K562 (cell line): ENCODE measurements around the gene POU3F1. TPM values are rescaled to one million over a fixed set of nuclear protein-coding genes. Genes with fewer than 3 reads are reported as not detected.

Experiments used
- ATAC-seq: fragments of 200-7000 bp; cut with Tn5 transposase; 3 replicates; pipeline ENCODE4 v1.9.1; 2020; ENCODE audit warnings: moderate library complexity
- BruUV-seq: library from RNA; stranded (reverse); fragments of 400-500 nt; replicated peaks from 2 replicates; lab custom pipeline; 2021; lab: Mats Ljungman, UMichigan
- CTCF ChIA-PET: fragments of 300-600 bp; formaldehyde crosslinking; extraction: SDS; loops from one replicate; lab custom pipeline; 2021; ENCODE audit warnings: low intra/inter-chr PET ratio; lab: Yijun Ruan, JAX
- POLR2A ChIA-PET: fragments of 300-600, 350-650 bp; sonication (Branson Sonifier 250); formaldehyde crosslinking; extraction: SDS; loops from one replicate; lab custom pipeline; 2021; ENCODE audit warnings: antibody characterized with exemption, inconsistent platforms; lab: Yijun Ruan, JAX
- DNase-seq, 4 experiments: peaks; one replicate each; pipeline versions ENCODE4 v3.0.0 to v3.0.0-alpha.2; 2011 to 2018; ENCODE audit warnings: low spot score in 3 of 4, mixed read lengths in 3 of 4; ENCODE audit errors: extremely low read depth in 1 of 4
- FAIRE-seq: peaks from 2 replicates; lab custom pipeline; 2011; peaks lifted over from hg19 to GRCh38; lab: Jason Lieb, UNC
- H2AFZ ChIP-seq: 2 replicates; pipeline ENCODE4 v1.6.0; 2011; ENCODE audit warnings: low read depth, low read length, control low read depth, inconsistent platforms
- H3K27ac ChIP-seq: fragments of 200-600 bp; 3 replicates; pipeline ENCODE4 v1.8.0; 2011; ENCODE audit warnings: low read depth, mild to moderate bottlenecking, control low read depth, inconsistent platforms, low read length, moderate library complexity, mixed read lengths; ENCODE audit errors: extremely low read depth
- H3K27me3 ChIP-seq, 2 experiments: fragments of 300-600 bp in 1 of 2; 2 replicates in 1 of 2; 3 replicates in 1 of 2; pipeline versions ENCODE4 v1.6.0 to v1.8.0; 2011; ENCODE audit warnings: inconsistent platforms in 2 of 2, low read length in 2 of 2, mild to moderate bottlenecking in 1 of 2, mixed read lengths in 1 of 2, moderate library complexity in 1 of 2; ENCODE audit not compliant: control insufficient read depth in 2 of 2, insufficient read depth in 2 of 2
- H3K36me3 ChIP-seq: fragments of 300-600 bp; 3 replicates; pipeline ENCODE4 v1.8.0; 2011; ENCODE audit warnings: mild to moderate bottlenecking, low read length, inconsistent platforms; ENCODE audit not compliant: control insufficient read depth, insufficient read depth
- H3K4me1 ChIP-seq, 2 experiments: fragments of 200-600 bp in 1 of 2; replicated peaks in 1 of 2; 2 replicates in 1 of 2; 3 replicates in 1 of 2; pipeline versions ENCODE4 v1.5.1 to v1.8.0; 2011; ENCODE audit warnings: inconsistent platforms in 2 of 2, low read length in 2 of 2, mild to moderate bottlenecking in 1 of 2, mixed read lengths in 1 of 2, moderate library complexity in 1 of 2; ENCODE audit not compliant: control insufficient read depth in 2 of 2, insufficient read depth in 2 of 2
- H3K4me2 ChIP-seq: 2 replicates; pipeline ENCODE4 v1.6.1; 2011; ENCODE audit warnings: low read length, control low read depth, inconsistent platforms, mixed read lengths; ENCODE audit not compliant: insufficient read depth
- H3K4me3 ChIP-seq: fragments of 200-600 bp; sonication (generic), shearing (Covaris generic); 2 replicates; pipeline ENCODE4 v1.5.1; 2016; ENCODE audit warnings: control low read depth, inconsistent platforms
- H3K79me2 ChIP-seq: fragments of 200-600 bp; 3 replicates; pipeline ENCODE4 v1.8.0; 2011; ENCODE audit warnings: low read length, inconsistent platforms; ENCODE audit not compliant: control insufficient read depth, insufficient read depth
- H3K9ac ChIP-seq, 2 experiments: 2 replicates each; pipeline versions ENCODE4 v1.6.0 to v1.6.1; 2011; ENCODE audit warnings: low read depth in 2 of 2, low read length in 2 of 2, control low read depth in 1 of 2, inconsistent platforms in 1 of 2, mild to moderate bottlenecking in 1 of 2, mixed read lengths in 1 of 2; ENCODE audit not compliant: insufficient read depth in 1 of 2
- H3K9me1 ChIP-seq: one replicate; pipeline ENCODE4 v1.6.0; 2011; ENCODE audit warnings: inconsistent platforms, mild to moderate bottlenecking, low read length, moderate library complexity; ENCODE audit not compliant: control insufficient read depth, insufficient read depth
- H3K9me3 ChIP-seq: replicated peaks from 2 replicates; pipeline ENCODE4 v1.5.1; 2011; ENCODE audit warnings: low read depth, low read length, inconsistent platforms; ENCODE audit not compliant: control insufficient read depth, insufficient read depth
- H4K20me1 ChIP-seq: replicated peaks from 2 replicates; pipeline ENCODE4 v1.6.1; 2011; ENCODE audit warnings: low read length, inconsistent platforms, mixed read lengths; ENCODE audit not compliant: control insufficient read depth, insufficient read depth
- ATF1 ChIP-seq, 2 experiments: fragments of 450-650 bp in 1 of 2; IDR thresholded peaks; 2 replicates each; pipeline ENCODE4 v1.6.1; 2016; ENCODE audit warnings: missing compliant biosample characterization in 1 of 2, missing genetic modification characterization in 1 of 2
- ATF6 ChIP-seq: sonication (generic); formaldehyde crosslinking; IDR thresholded peaks from 2 replicates; pipeline ENCODE4 v1.4.0; 2020; ENCODE audit warnings: mild to moderate bottlenecking, missing genetic modification reagents
- CEBPZ ChIP-seq: fragments of 150-350 bp; IDR thresholded peaks from 2 replicates; pipeline ENCODE4 v1.6.1; 2014; ENCODE audit warnings: low read depth, mild to moderate bottlenecking, low read length, borderline replicate concordance
- FOSL1 ChIP-seq: fragments of 200-800 bp; sonication (Bioruptor generic); conservative IDR thresholded peaks from 2 replicates; pipeline ENCODE4 v1.6.1; 2016; ENCODE audit warnings: missing genetic modification characterization, missing compliant biosample characterization
- FOXJ3 ChIP-seq: sonication (generic); formaldehyde crosslinking; IDR thresholded peaks from 2 replicates; pipeline ENCODE4 v1.4.0; 2020; ENCODE audit warnings: mild to moderate bottlenecking, missing genetic modification reagents
- HNRNPUL1 ChIP-seq: fragments of 200-400 bp; formaldehyde crosslinking; IDR thresholded peaks from 2 replicates; pipeline ENCODE4 v1.6.1; 2017; ENCODE audit warnings: low read length
- KAT8 ChIP-seq: fragments of 450-650 bp; IDR thresholded peaks from 2 replicates; pipeline ENCODE4 v1.6.1; 2016; ENCODE audit warnings: low read depth, mild to moderate bottlenecking
- NFE2 ChIP-seq: IDR thresholded peaks from 2 replicates; pipeline ENCODE4 v1.6.1; 2014; ENCODE audit warnings: antibody characterized with exemption, low read depth
- NRF1 ChIP-seq, 2 experiments: fragments of 450-650 bp; IDR thresholded peaks in 1 of 2; conservative IDR thresholded peaks in 1 of 2; 2 replicates each; pipeline ENCODE4 v1.6.1; 2014; ENCODE audit warnings: mild to moderate bottlenecking in 2 of 2
- TFE3 ChIP-seq: fragments of 450-650 bp; formaldehyde crosslinking; IDR thresholded peaks from 2 replicates; pipeline ENCODE4 v1.4.0; 2020; ENCODE audit warnings: mild to moderate bottlenecking, mixed read lengths
- ZFP36 ChIP-seq: fragments of 150-350 bp; IDR thresholded peaks from 2 replicates; pipeline ENCODE4 v1.6.1; 2018; ENCODE audit warnings: low read length, low read depth; ENCODE audit not compliant: partially characterized antibody
- ZKSCAN1 ChIP-seq: fragments of 150-350 bp; IDR thresholded peaks from 2 replicates; pipeline ENCODE4 v1.6.1; 2016; ENCODE audit warnings: low read depth, low read length
- ZNF174 ChIP-seq: fragments of 250-450 bp; sonication (Bioruptor Pico); IDR thresholded peaks from 2 replicates; pipeline ENCODE4 v1.4.0; 2020; ENCODE audit warnings: mild to moderate bottlenecking
- ZNF57 ChIP-seq: fragments of 450-650 bp; formaldehyde crosslinking; IDR thresholded peaks from 2 replicates; pipeline ENCODE4 v1.4.0; 2020; ENCODE audit warnings: mild to moderate bottlenecking, moderate library complexity
- WGBS: fragments of 100-300 bp; shearing (Covaris generic); methylation state at CpG from one replicate; pipeline ENCODE4 v1.1.6; 2016; ENCODE audit warnings: low coverage, mixed read lengths; ENCODE audit not compliant: insufficient coverage; ENCODE audit errors: missing lambda C conversion rate; 5-methylcytosine and 5-hydroxymethylcytosine counted together
- in situ Hi-C: fragments of 300-500 bp; cut with MboI; formaldehyde crosslinking; loops from 4 replicates; pipeline ENCODE4 v1.15.0; 2018; ENCODE audit warnings: inconsistent platforms, mixed read lengths
- intact Hi-C: fragments of 100-400 bp; cut with micrococcal nuclease; formaldehyde crosslinking; loops from 2 replicates; pipeline ENCODE4 v1.14.2; 2022
- polyA plus RNA-seq, 8 experiments: library from polyadenylated mRNA; depleted of rRNA in 4 of 8; stranded (reverse) in 5 of 8; unstranded in 3 of 8; fragments of >200 nt; fragmentation: Nextera tagmentation in 2 of 8; fragmentation: Illumina TruSeq in 1 of 8; extraction: Ambion mirVana in 2 of 8; extraction: Trizol in 1 of 8; gene quantifications; 2 replicates each; pipeline versions ENCODE4 v1.2.1 to v1.2.3, GENCODE V29; 2011 to 2014; ENCODE audit warnings: inconsistent platforms in 1 of 8, missing spikeins in 1 of 8
- total RNA-seq, 7 experiments: library from RNA; depleted of rRNA in 6 of 7; stranded (reverse); fragments of >200 nt in 6 of 7; fragmentation: Illumina TruSeq in 2 of 7; extraction: Trizol in 2 of 7; gene quantifications; 2 replicates each; pipeline versions ENCODE4 v1.2.1 to v1.2.3, GENCODE V29; 2011 to 2021; ENCODE audit warnings: low replicate concordance in 1 of 7

Gene POU3F1
- total and polyA plus RNA-seq, 9 of the 15 experiments (the other 6 are each of a cell fraction or from before 2014, with no cell fraction given) = 0.09 TPM; not detected in 8

- no peaks in the 10 kb centered on the region for H3K79me2 ChIP-seq
- 7% methylated on average over 1 of the region's 1 CpG for WGBS
- H3K4me2 ChIP-seq = no peak overlapping the region
- H4K20me1 ChIP-seq = peaks cover 11% of the 10 kb centered on the region; the same call in 1 of the 2 replicates
- DNase-seq = no peak
- no peaks in the 10 kb centered on the region for H3K36me3 ChIP-seq
- no peak for FAIRE-seq
- no peaks in the 10 kb centered on the region for H3K9me1 ChIP-seq
- ChIA-PET POLR2A (interaction anchor here (0.9 kb wide), 1 partner anchor 29 kb away, joined by 3 read pairs; no protein-coding TSS in a partner anchor), CTCF (no interaction called here)
- H3K4me1 ChIP-seq = no peaks in the 10 kb centered on the region; a peak in 1 of 5 replicates
- no peaks in the 10 kb centered on the region for H3K9me3 ChIP-seq
- H3K27me3 ChIP-seq = peaks cover 21 to 47% of the 10 kb centered on the region in 2 experiments; a peak in 4 of 5 replicates
- BruUV-seq = no TSS peak
- no peak overlapping the region for H3K9ac ChIP-seq
- ATAC-seq = no peak
- intact Hi-C loops = loop anchor here (5.0 kb wide), 1 partner anchor 47 kb away; no protein-coding TSS in a partner anchor
- in situ Hi-C loops = no loop called here
- no peak overlapping the region for H3K4me3 ChIP-seq
- H3K27ac ChIP-seq = no peak overlapping the region
- H2AFZ ChIP-seq = no peak overlapping the region
- TF ChIP-seq CEBPZ (no peak), FOXJ3 (CRISPR knock-in tag) (no peak), ZNF174 (no peak), KAT8 (no peak), NFE2 (no peak), ATF1 (CRISPR knock-in tag; IDR thresholded peaks at IDR 0.05) (no peak), ATF1 (tag; IDR thresholded peaks at IDR 0.05) (no peak), NRF1 (conservative IDR thresholded peaks at IDR 0.05 in 1 of 2, IDR thresholded peaks at IDR 0.05 in 1 of 2) (no peak), FOSL1 (tag) (no peak), ZKSCAN1 (no peak), ATF6 (no peak), TFE3 (CRISPR knock-in tag) (no peak), ZFP36 (no peak), ZNF57 (CRISPR knock-in tag) (no peak), HNRNPUL1 (no peak)
Measured at GRCh38 chr1:38084700-38085099, 38.1 kb upstream of the POU3F1 start.
